HFFc6 (cell line): ENCODE results near the gene NHSL1. TPM values are rescaled to one million over a fixed set of nuclear protein-coding genes. Genes with fewer than 3 reads are reported as not detected.

Experiments used
- DNase-seq: peaks from one replicate; pipeline ENCODE4 v3.0.0-alpha.2; 2018
- H3K27ac Mint-ChIP-seq: 2 replicates; pipeline ENCODE4 v1.8.0; 2020; ENCODE audit warnings: mild to moderate bottlenecking, mixed read lengths
- H3K27me3 Mint-ChIP-seq: 2 replicates; pipeline ENCODE4 v1.8.0; 2021; ENCODE audit warnings: mild to moderate bottlenecking, moderate library complexity, mixed read lengths; ENCODE audit not compliant: insufficient read depth
- H3K36me3 Mint-ChIP-seq: 2 replicates; pipeline ENCODE4 v1.8.0; 2021; ENCODE audit warnings: low read depth, mixed read lengths
- H3K4me1 Mint-ChIP-seq: 2 replicates; pipeline ENCODE4 v1.8.0; 2020; ENCODE audit warnings: low read depth, mixed read lengths
- H3K4me3 Mint-ChIP-seq: 2 replicates; pipeline ENCODE4 v1.8.0; 2020; ENCODE audit warnings: mild to moderate bottlenecking, moderate library complexity, mixed read lengths
- H3K9me3 Mint-ChIP-seq: 2 replicates; pipeline ENCODE4 v1.8.0; 2020; ENCODE audit warnings: mild to moderate bottlenecking, mixed read lengths
- CTCF ChIP-seq: fragments of 200-600 bp; sonication (generic); IDR thresholded peaks from 2 replicates; pipeline ENCODE4 v1.5.0; 2021; ENCODE audit warnings: antibody characterized with exemption, mild to moderate bottlenecking
- total RNA-seq, 6 experiments: library from RNA; stranded (reverse); fragmentation: NEBNext Ultra II Directional; extraction: Animal tissue kit (Norgen Biotek cat#: 25700); gene quantifications; 2 replicates in 1 of 6; 3 replicates in 5 of 6; pipeline ENCODE4 v1.2.3, GENCODE V29; 2021

The NHSL1 gene
- total RNA-seq, 6 experiments from 2014 or later: 4.4 to 12.3 (median 10.1) TPM

GRCh38 chr6:138535728-138536455 is 36.6 kb upstream of the NHSL1 start:
- H3K27ac Mint-ChIP-seq: no peak overlapping the region
- H3K36me3 Mint-ChIP-seq: no peaks in the 10 kb centered on the region; the same call in 1 of the 2 replicates
- no peaks in the 10 kb centered on the region for H3K9me3 Mint-ChIP-seq
- peaks cover 45% of the 10 kb centered on the region for H3K4me1 Mint-ChIP-seq
- DNase-seq: no peak
- no peaks in the 10 kb centered on the region; the same call in 1 of the 2 replicates for H3K27me3 Mint-ChIP-seq
- TF ChIP-seq CTCF: no peak
- no peak overlapping the region for H3K4me3 Mint-ChIP-seq

- TF ChIP-seq CTCF: no peak
- no peak overlapping the region for H3K27ac Mint-ChIP-seq
- no peak for DNase-seq
- H3K27me3 Mint-ChIP-seq: no peaks in the 10 kb centered on the region; the same call in 1 of the 2 replicates
- H3K9me3 Mint-ChIP-seq: no peaks in the 10 kb centered on the region
- no peaks in the 10 kb centered on the region; the same call in 1 of the 2 replicates for H3K36me3 Mint-ChIP-seq
- peaks cover 23% of the 10 kb centered on the region for H3K4me1 Mint-ChIP-seq
- H3K4me3 Mint-ChIP-seq: no peak overlapping the region
Observed at GRCh38 chr6:138533667-138534066, 34.4 kb upstream of the NHSL1 start.

- no peak overlapping the region for H3K4me3 Mint-ChIP-seq
- no peaks in the 10 kb centered on the region for H3K9me3 Mint-ChIP-seq
- DNase-seq: no peak
- H3K36me3 Mint-ChIP-seq: no peaks in the 10 kb centered on the region
- H3K4me1 Mint-ChIP-seq: peaks cover 12% of the 10 kb centered on the region
- H3K27me3 Mint-ChIP-seq: no peaks in the 10 kb centered on the region
- H3K27ac Mint-ChIP-seq: no peak overlapping the region
- no peak for TF ChIP-seq CTCF
Observed at GRCh38 chr6:138531387-138531786, 32.1 kb upstream of the NHSL1 start.

GRCh38 chr6:138529478-138529877 is 30.2 kb upstream of the NHSL1 start:
- DNase-seq: no peak
- no peak overlapping the region for H3K4me3 Mint-ChIP-seq
- no peaks in the 10 kb centered on the region for H3K36me3 Mint-ChIP-seq
- peaks cover 12% of the 10 kb centered on the region for H3K4me1 Mint-ChIP-seq
- no peaks in the 10 kb centered on the region for H3K9me3 Mint-ChIP-seq
- no peak overlapping the region for H3K27ac Mint-ChIP-seq
- no peaks in the 10 kb centered on the region for H3K27me3 Mint-ChIP-seq
- no peak for TF ChIP-seq CTCF

GRCh38 chr6:138528956-138529355 is 29.7 kb upstream of the NHSL1 start:
- Mint-ChIP-seq H3K9me3 (no peaks in the 10 kb centered on the region), H3K27ac (no peak overlapping the region), H3K4me1 (peaks cover 13% of the 10 kb centered on the region), H3K4me3 (no peak overlapping the region), H3K36me3 (no peaks in the 10 kb centered on the region), H3K27me3 (no peaks in the 10 kb centered on the region)
- TF ChIP-seq CTCF: no peak
- DNase-seq: no peak
